Gastrocnemius medialis (tissue), 4 donors: ENCODE measurements around the gene PTPRN2.

Experiments
- POLR2A ChIP-seq, 2 donors: fragments of 450-650 bp; IDR thresholded peaks; one replicate each; pipeline ENCODE4 v1.6.1; 2017; ENCODE audit warnings: antibody characterized with exemption in 2 of 2, mild to moderate bottlenecking in 2 of 2, moderate library complexity in 2 of 2
- TF ChIP-seq, protein P1 (sequence below), 5 experiments: fragments of 450-650 bp in 3 of 5; fragments of 200-600 bp in 2 of 5; sonication (generic) in 2 of 5; IDR thresholded peaks in 4 of 5; conservative IDR thresholded peaks in 1 of 5; 1 replicate in 4 of 5; 2 replicates in 1 of 5; pipeline ENCODE4 v1.5.1; 2016 to 2019; ENCODE audit warnings: antibody characterized with exemption in 5 of 5, mild to moderate bottlenecking in 3 of 5, moderate library complexity in 3 of 5

DNA sequence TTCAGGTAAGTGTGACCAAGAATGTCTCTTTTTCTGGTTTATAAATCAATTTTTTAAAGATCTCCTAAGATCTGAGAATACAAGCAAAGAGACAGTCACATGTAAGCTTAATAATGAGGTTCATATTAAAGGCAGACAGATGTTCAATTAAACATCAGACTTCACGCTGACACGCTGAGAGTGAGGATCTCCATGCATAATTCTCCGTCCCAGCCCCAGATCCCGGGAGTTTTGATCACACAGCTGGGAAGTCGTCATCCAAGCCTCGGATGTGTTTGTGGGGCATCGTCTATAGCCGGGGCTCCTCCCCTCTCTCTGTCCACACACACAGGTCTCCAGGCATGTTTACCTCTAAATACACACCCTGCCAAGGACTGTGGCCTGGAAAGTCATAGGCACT is 223.2 kb downstream of the PTPRN2 start:
- TF ChIP-seq POLR2A (IDR thresholded peaks at IDR 0.05), result no peak
- TF ChIP-seq, protein P1, sequence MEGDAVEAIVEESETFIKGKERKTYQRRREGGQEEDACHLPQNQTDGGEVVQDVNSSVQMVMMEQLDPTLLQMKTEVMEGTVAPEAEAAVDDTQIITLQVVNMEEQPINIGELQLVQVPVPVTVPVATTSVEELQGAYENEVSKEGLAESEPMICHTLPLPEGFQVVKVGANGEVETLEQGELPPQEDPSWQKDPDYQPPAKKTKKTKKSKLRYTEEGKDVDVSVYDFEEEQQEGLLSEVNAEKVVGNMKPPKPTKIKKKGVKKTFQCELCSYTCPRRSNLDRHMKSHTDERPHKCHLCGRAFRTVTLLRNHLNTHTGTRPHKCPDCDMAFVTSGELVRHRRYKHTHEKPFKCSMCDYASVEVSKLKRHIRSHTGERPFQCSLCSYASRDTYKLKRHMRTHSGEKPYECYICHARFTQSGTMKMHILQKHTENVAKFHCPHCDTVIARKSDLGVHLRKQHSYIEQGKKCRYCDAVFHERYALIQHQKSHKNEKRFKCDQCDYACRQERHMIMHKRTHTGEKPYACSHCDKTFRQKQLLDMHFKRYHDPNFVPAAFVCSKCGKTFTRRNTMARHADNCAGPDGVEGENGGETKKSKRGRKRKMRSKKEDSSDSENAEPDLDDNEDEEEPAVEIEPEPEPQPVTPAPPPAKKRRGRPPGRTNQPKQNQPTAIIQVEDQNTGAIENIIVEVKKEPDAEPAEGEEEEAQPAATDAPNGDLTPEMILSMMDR (IDR thresholded peaks at IDR 0.05 in 4 of 5, conservative IDR thresholded peaks at IDR 0.05 in 1 of 5), result no peak
